Endothelial cell of umbilical vein (primary cell): ENCODE measurements around the gene PAK4. TPM values are rescaled to one million over a fixed set of nuclear protein-coding genes. Genes with fewer than 3 reads are reported as not detected.
A peak's percentile ranks its signal among the peaks of the same experiment; 100 is the strongest.
"Not testable (repeated sequence)": the region's sequence is repeated elsewhere in the genome, so short reads cannot be mapped to it uniquely, and the experiment has no call there.

Source experiments
- BruUV-seq: library from RNA; stranded (reverse); fragments of 400-500 nt; replicated peaks from 2 replicates; lab custom pipeline; 2021; lab: Mats Ljungman, UMichigan
- CTCF ChIA-PET: fragments of 300-600, 350-600 bp; sonication (Branson Sonifier 250); formaldehyde crosslinking; loops from one replicate; lab custom pipeline; 2021; ENCODE audit warnings: antibody characterized with exemption, inconsistent platforms; lab: Charles Lee
- POLR2A ChIA-PET: fragments of 300-600, 350-600 bp; sonication (Branson Sonifier 250); formaldehyde crosslinking; loops from one replicate; lab custom pipeline; 2021; ENCODE audit warnings: antibody characterized with exemption, inconsistent platforms; lab: Charles Lee
- DNase-seq: peaks from one replicate; pipeline ENCODE4 v3.0.0-alpha.2; 2011; ENCODE audit warnings: low read depth, low spot score
- FAIRE-seq: peaks from 2 replicates; lab custom pipeline; 2011; peaks lifted over from hg19 to GRCh38; lab: Jason Lieb, UNC
- H2AFZ ChIP-seq: 2 replicates; pipeline ENCODE4 v1.6.0; 2012; ENCODE audit warnings: low read depth, low read length, control low read depth, inconsistent platforms
- H3K27ac ChIP-seq: 2 replicates; pipeline ENCODE4 v1.5.1; 2011; ENCODE audit warnings: low read depth, mild to moderate bottlenecking, control low read depth, low read length, moderate library complexity; ENCODE audit not compliant: insufficient read depth
- H3K27me3 ChIP-seq, 2 experiments: 2 replicates each; pipeline versions ENCODE4 v1.6.0 to v1.6.1; 2011; ENCODE audit warnings: low read length in 2 of 2, mixed read lengths in 1 of 2; ENCODE audit not compliant: control insufficient read depth in 2 of 2, insufficient read depth in 2 of 2
- H3K36me3 ChIP-seq, 2 experiments: 2 replicates in 1 of 2; 3 replicates in 1 of 2; pipeline ENCODE4 v1.5.1; 2011; ENCODE audit warnings: low read length in 2 of 2, mild to moderate bottlenecking in 1 of 2, moderate library complexity in 1 of 2; ENCODE audit not compliant: control insufficient read depth in 2 of 2, insufficient read depth in 2 of 2; ENCODE audit errors: extremely low read depth in 1 of 2
- H3K4me1 ChIP-seq: 3 replicates; pipeline ENCODE4 v1.5.1; 2011; ENCODE audit warnings: mild to moderate bottlenecking, low read length; ENCODE audit not compliant: control insufficient read depth, insufficient read depth; ENCODE audit errors: extremely low read depth
- H3K4me2 ChIP-seq: 2 replicates; pipeline ENCODE4 v1.6.1; 2011; ENCODE audit warnings: low read length, control low read depth, mixed read lengths; ENCODE audit not compliant: insufficient read depth
- H3K4me3 ChIP-seq, 3 experiments: fragments of 200-600 bp in 1 of 3; sonication (generic), shearing (Covaris generic) in 1 of 3; replicated peaks in 1 of 3; 2 replicates each; pipeline ENCODE4 v1.5.1; 2011 to 2016; ENCODE audit warnings: control low read depth in 3 of 3, low read length in 3 of 3, mild to moderate bottlenecking in 2 of 3, inconsistent platforms in 1 of 3, low read depth in 1 of 3, moderate library complexity in 1 of 3; ENCODE audit not compliant: insufficient read depth in 1 of 3
- H3K79me2 ChIP-seq: 2 replicates; pipeline ENCODE4 v1.6.0; 2012; ENCODE audit warnings: low read length, inconsistent platforms; ENCODE audit not compliant: control insufficient read depth, insufficient read depth
- H3K9ac ChIP-seq: replicated peaks from 2 replicates; pipeline ENCODE3; 2011; ENCODE audit warnings: low read length, control low read depth; ENCODE audit not compliant: insufficient read depth; ENCODE audit errors: extremely low read depth
- H3K9me1 ChIP-seq: replicated peaks from 3 replicates; pipeline ENCODE4 v1.6.0; 2011; ENCODE audit warnings: mild to moderate bottlenecking, low read length; ENCODE audit not compliant: control insufficient read depth, insufficient read depth; ENCODE audit errors: extremely low read depth
- H3K9me3 ChIP-seq: replicated peaks from 2 replicates; pipeline ENCODE4 v1.5.1; 2012; ENCODE audit warnings: low read length, inconsistent platforms; ENCODE audit not compliant: control insufficient read depth, insufficient read depth
- H4K20me1 ChIP-seq: replicated peaks from 2 replicates; pipeline ENCODE3; 2011; ENCODE audit warnings: mild to moderate bottlenecking, low read length; ENCODE audit not compliant: control insufficient read depth, insufficient read depth; ENCODE audit errors: extremely low read depth
- EZH2 ChIP-seq: IDR thresholded peaks from 2 replicates; pipeline ENCODE4 v1.6.1; 2012; ENCODE audit warnings: borderline replicate concordance, low read depth, mild to moderate bottlenecking, moderate library complexity, low read length, inconsistent platforms; ENCODE audit not compliant: severe bottlenecking
- FOS ChIP-seq: IDR thresholded peaks from 2 replicates; pipeline ENCODE4 v1.6.1; 2011; ENCODE audit warnings: mild to moderate bottlenecking, low read length, moderate library complexity, borderline replicate concordance; ENCODE audit not compliant: insufficient read depth
- dilution Hi-C: fragments of 300-500 bp; cut with MboI; formaldehyde crosslinking; loops from one replicate; pipeline ENCODE4 v1.15.0; 2019; ENCODE audit warnings: low sequenced_read_pairs; ENCODE audit not compliant: extremely low pct_ligation_motif_present
- intact Hi-C: fragments of 100-400 bp; cut with micrococcal nuclease; formaldehyde crosslinking; loops from one replicate; pipeline ENCODE4 v1.10.0; 2022
- polyA plus RNA-seq, 4 experiments: library from polyadenylated mRNA; depleted of rRNA in 3 of 4; stranded (reverse) in 3 of 4; unstranded in 1 of 4; fragments of >200 nt; gene quantifications; 2 replicates each; pipeline versions ENCODE4 v1.2.1 to v1.2.3, GENCODE V29; 2011 to 2012; ENCODE audit warnings: missing spikeins in 1 of 4
- total RNA-seq: library from RNA; stranded (reverse); gene quantifications from 2 replicates; pipeline ENCODE4 v1.2.3, GENCODE V29; 2021

The PAK4 gene
- total and polyA plus RNA-seq, 2 donors (not counting 3 experiments of a cell fraction or from before 2014, with no cell fraction given) = 39.8 to 55.4 TPM

GRCh38 chr19:39219108-39219507, 93.5 kb downstream of the PAK4 start:
- H3K4me3 ChIP-seq, H3K27me3 ChIP-seq, H3K4me1 ChIP-seq, H3K9me1 ChIP-seq, H2AFZ ChIP-seq, DNase-seq, H3K36me3 ChIP-seq, POLR2A ChIA-PET, H4K20me1 ChIP-seq, H3K9ac ChIP-seq, intact Hi-C loops, BruUV-seq, H3K9me3 ChIP-seq, H3K79me2 ChIP-seq, H3K4me2 ChIP-seq, H3K27ac ChIP-seq, dilution Hi-C loops, FAIRE-seq: not testable (repeated sequence)
- CTCF ChIA-PET = interaction anchor here (1.3 to 1.7 kb wide), 2 partner anchors 16 to 167 kb away, joined by 3 to 4 read pairs; no protein-coding TSS in a partner anchor

- BruUV-seq = no TSS peak
- intact Hi-C loops = no loop called here
- peak; percentile 61 for FAIRE-seq
These were observed 98.2 kb downstream of the PAK4 start for GRCh38 chr19:39223703-39224279.

More at GRCh38 chr19:39223703-39224279, 98.2 kb downstream of the PAK4 start:
- Histone ChIP-seq H4K20me1 (no peaks in the 10 kb centered on the region), H2AFZ (no peak overlapping the region), H3K4me3 (no peak overlapping the region), H3K27ac (no peak overlapping the region), H3K79me2 (no peaks in the 10 kb centered on the region), H3K4me2 (no peak overlapping the region), H3K9ac (no peak overlapping the region), H3K9me1 (no peaks in the 10 kb centered on the region), H3K4me1 (no peaks in the 10 kb centered on the region), H3K27me3 (no peaks in the 10 kb centered on the region), H3K9me3 (no peaks in the 10 kb centered on the region), H3K36me3 (no peaks in the 10 kb centered on the region)
- ChIA-PET CTCF (no interaction called here), POLR2A (no interaction called here)
- TF ChIP-seq EZH2 (no peak), FOS (no peak)
- dilution Hi-C loops = no loop called here
- peak; percentile 22 for DNase-seq
